PFSK-1 (cell line): ENCODE data around the gene BCAS3.

Experiments
- FOXP2 ChIP-seq: optimal IDR thresholded peaks from 2 replicates; pipeline ENCODE3; 2011; ENCODE audit warnings: borderline replicate concordance, control low read depth, inconsistent platforms; ENCODE audit not compliant: insufficient read depth; ENCODE audit errors: extremely low read length, extremely low read depth
- POLR2AphosphoS5 ChIP-seq: IDR thresholded peaks from 2 replicates; pipeline ENCODE4 v1.6.1; 2012; ENCODE audit warnings: low read depth, mild to moderate bottlenecking, control low read depth, low read length, moderate library complexity
- SIN3A ChIP-seq: IDR thresholded peaks from 2 replicates; pipeline ENCODE4 v1.6.1; 2012; ENCODE audit warnings: mild to moderate bottlenecking, low read length, moderate library complexity, borderline replicate concordance; ENCODE audit not compliant: insufficient read depth
- TAF1 ChIP-seq: IDR thresholded peaks from 2 replicates; pipeline ENCODE4 v1.6.1; 2012; ENCODE audit warnings: low read length, control low read depth, borderline replicate concordance; ENCODE audit not compliant: insufficient read depth
- TF ChIP-seq, protein P1 (sequence below), 2 experiments: IDR thresholded peaks; 2 replicates each; pipeline versions ENCODE4 v1.6.1 to v1.8.0; 2011 to 2012; ENCODE audit warnings: low read depth in 2 of 2, low read length in 2 of 2, control low read depth in 1 of 2, inconsistent platforms in 1 of 2, mild to moderate bottlenecking in 1 of 2, moderate library complexity in 1 of 2; ENCODE audit not compliant: insufficient read depth in 1 of 2

BCAS3 gene

GRCh38 chr17:61431594-61432311, 754.1 kb downstream of the BCAS3 start:
- no peak for TF ChIP-seq SIN3A
- no peak for TF ChIP-seq FOXP2

- no peak for TF ChIP-seq FOXP2
These were observed 758.6 kb downstream of the BCAS3 start for GRCh38 chr17:61436273-61436672.

- TF ChIP-seq FOXP2 (no peak), SIN3A (no peak), POLR2AphosphoS5 (no peak), TAF1 (no peak)
- TF ChIP-seq, protein P1, sequence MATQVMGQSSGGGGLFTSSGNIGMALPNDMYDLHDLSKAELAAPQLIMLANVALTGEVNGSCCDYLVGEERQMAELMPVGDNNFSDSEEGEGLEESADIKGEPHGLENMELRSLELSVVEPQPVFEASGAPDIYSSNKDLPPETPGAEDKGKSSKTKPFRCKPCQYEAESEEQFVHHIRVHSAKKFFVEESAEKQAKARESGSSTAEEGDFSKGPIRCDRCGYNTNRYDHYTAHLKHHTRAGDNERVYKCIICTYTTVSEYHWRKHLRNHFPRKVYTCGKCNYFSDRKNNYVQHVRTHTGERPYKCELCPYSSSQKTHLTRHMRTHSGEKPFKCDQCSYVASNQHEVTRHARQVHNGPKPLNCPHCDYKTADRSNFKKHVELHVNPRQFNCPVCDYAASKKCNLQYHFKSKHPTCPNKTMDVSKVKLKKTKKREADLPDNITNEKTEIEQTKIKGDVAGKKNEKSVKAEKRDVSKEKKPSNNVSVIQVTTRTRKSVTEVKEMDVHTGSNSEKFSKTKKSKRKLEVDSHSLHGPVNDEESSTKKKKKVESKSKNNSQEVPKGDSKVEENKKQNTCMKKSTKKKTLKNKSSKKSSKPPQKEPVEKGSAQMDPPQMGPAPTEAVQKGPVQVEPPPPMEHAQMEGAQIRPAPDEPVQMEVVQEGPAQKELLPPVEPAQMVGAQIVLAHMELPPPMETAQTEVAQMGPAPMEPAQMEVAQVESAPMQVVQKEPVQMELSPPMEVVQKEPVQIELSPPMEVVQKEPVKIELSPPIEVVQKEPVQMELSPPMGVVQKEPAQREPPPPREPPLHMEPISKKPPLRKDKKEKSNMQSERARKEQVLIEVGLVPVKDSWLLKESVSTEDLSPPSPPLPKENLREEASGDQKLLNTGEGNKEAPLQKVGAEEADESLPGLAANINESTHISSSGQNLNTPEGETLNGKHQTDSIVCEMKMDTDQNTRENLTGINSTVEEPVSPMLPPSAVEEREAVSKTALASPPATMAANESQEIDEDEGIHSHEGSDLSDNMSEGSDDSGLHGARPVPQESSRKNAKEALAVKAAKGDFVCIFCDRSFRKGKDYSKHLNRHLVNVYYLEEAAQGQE (IDR thresholded peaks at IDR 0.05; ENCODE audit: insufficient read depth in 1 of 2, low read depth in 2 of 2, low read length in 2 of 2) = no peak
These were observed 759.5 kb downstream of the BCAS3 start for GRCh38 chr17:61436995-61437704.

- no peak for TF ChIP-seq POLR2AphosphoS5
- TF ChIP-seq, protein P1 (IDR thresholded peaks at IDR 0.05; ENCODE audit: insufficient read depth in 1 of 2, low read depth in 2 of 2, low read length in 2 of 2) = no peak
- TF ChIP-seq TAF1 = no peak
- no peak for TF ChIP-seq FOXP2
- no peak for TF ChIP-seq SIN3A
These were observed 763.0 kb downstream of the BCAS3 start for GRCh38 chr17:61440697-61441096.

DNA sequence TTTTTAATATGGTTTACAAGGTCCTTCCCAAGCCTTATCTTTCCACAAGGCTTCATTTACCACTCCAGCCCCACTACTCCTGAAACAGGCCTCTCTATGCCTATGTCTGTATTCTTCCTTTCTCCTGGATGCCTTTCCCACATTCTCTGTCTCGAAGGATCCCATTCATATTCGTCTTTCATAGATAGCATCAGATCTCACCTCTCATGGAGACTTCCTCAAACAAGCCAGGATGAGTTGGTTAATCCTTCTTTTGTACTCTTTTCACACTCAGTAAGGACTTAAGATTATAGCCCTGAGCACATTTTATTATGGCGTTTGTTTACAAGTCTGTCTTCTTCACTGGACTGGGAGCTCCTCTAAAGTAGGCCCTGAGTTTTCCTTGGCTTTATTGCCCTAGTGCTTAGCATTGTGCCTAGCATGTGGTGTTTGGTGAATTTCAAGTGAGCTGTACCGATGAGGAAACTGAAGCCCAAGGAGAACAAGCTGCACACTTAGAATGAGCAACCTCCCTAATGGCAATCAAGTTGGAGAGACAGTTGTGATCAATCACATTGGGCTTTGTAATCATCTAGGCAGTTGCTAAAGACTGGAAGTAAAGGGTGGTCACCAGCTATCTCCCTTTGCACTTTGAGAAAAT, 764.6 kb downstream of the BCAS3 start:
- TF ChIP-seq POLR2AphosphoS5 (no peak), FOXP2 (no peak), TAF1 (no peak), SIN3A (no peak)
- TF ChIP-seq, protein P1 (IDR thresholded peaks at IDR 0.05; ENCODE audit: insufficient read depth in 1 of 2, low read depth in 2 of 2, low read length in 2 of 2) = no peak
